HG02571 (cell line): Measurements from ENCODE around the gene RAPSN.

Source experiments
- ATAC-seq: cut with Tn5 transposase; IDR thresholded peaks from one replicate; pipeline ENCODE4 v1.9.1; 2021; ENCODE audit warnings: mild to moderate bottlenecking, moderate library complexity; ENCODE audit not compliant: unreplicated experiment

The RAPSN gene

GRCh38 chr11:47391711-47392432, 57.1 kb downstream of the RAPSN start:
- ATAC-seq: no peak

- no peak for ATAC-seq
Observed at GRCh38 chr11:47391077-47391583, 57.8 kb downstream of the RAPSN start.

- no peak for ATAC-seq
Observed at GRCh38 chr11:47390422-47390760, 58.5 kb downstream of the RAPSN start.

GRCh38 chr11:47389577-47390421, 59.1 kb downstream of the RAPSN start:
- no peak for ATAC-seq

GRCh38 chr11:47388697-47389576, 60.0 kb downstream of the RAPSN start:
- ATAC-seq: no peak

GRCh38 chr11:47387944-47388696, 60.8 kb downstream of the RAPSN start:
- no peak for ATAC-seq
